Measurements from ENCODE around the gene LUC7L3. TPM values are rescaled to one million over a fixed set of nuclear protein-coding genes. Genes with fewer than 3 reads are reported as not detected.
A peak's percentile ranks its signal among the peaks of the same experiment; 100 is the strongest.

Gene LUC7L3
- total RNA-seq, 2 experiments from 2014 or later = 116 to 126 TPM

DNA sequence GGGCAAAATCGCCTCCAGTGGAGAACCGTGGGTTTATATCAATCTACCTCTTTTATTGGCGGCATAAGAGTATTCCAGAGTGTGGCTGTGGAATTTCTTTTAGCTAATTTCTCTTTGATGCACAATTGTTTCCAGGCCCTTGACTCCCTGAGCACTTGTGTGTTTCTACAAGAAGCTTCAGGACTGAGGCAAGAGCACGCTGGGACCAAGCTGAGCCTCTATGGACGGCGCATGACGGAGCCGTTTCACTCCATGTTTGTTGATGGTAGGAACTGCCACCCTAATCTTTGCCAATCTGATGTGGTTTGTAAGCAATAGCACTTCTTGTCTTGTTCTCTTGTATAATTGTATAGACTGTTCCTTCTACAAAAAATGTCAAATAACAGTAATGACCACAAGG lies 59.1 kb downstream of the LUC7L3 start:
- ChIA-PET POLR2A (no interaction called here), CTCF (interaction anchor here (0.7 kb wide), 1 partner anchor 93 kb away, joined by 3 read pairs; no protein-coding TSS in a partner anchor)
- Histone ChIP-seq H3K4me1 (ENCODE audit: insufficient read depth, low read length) (peaks cover 35% of the 10 kb centered on the region), H3K27me3 (ENCODE audit: control insufficient read depth in 1 of 2, insufficient read depth in 2 of 2, low read length in 2 of 2) (no peaks in the 10 kb centered on the region), H3K27ac (ENCODE audit: low read depth in 1 of 2, low read length in 2 of 2) (no peak overlapping the region), H3K36me3 (ENCODE audit: insufficient read depth, low read length) (no peaks in the 10 kb centered on the region), H3K4me3 (ENCODE audit: low read length) (no peak overlapping the region), H3K9me3 (ENCODE audit: control insufficient read depth in 1 of 2, insufficient read depth in 1 of 2, low read length in 2 of 2) (no peaks in the 10 kb centered on the region)
- ATAC-seq (ENCODE audit: poor library complexity) (no peak), DNase-seq (no peak)
- peaks cover 35% of the 10 kb centered on the region for H3K4me1 Mint-ChIP-seq (ENCODE audit: low read depth)
- no peaks in the 10 kb centered on the region for H3K36me3 Mint-ChIP-seq (ENCODE audit: low read depth)
- intact Hi-C loops (cut with DNase I, micrococcal nuclease) = no loop called here
- no peaks in the 10 kb centered on the region for H3K9me3 Mint-ChIP-seq
- no peak overlapping the region for H3K27ac Mint-ChIP-seq
- H3K27me3 Mint-ChIP-seq = peaks cover 5% of the 10 kb centered on the region
- TF ChIP-seq CTCF (IDR thresholded peaks at IDR 0.05) = no peak
- H3K4me3 Mint-ChIP-seq = no peak overlapping the region

- ChIA-PET POLR2A (interaction anchor here (1.1 kb wide), 1 partner anchor 13 kb away, joined by 4 read pairs; no protein-coding TSS in a partner anchor), CTCF (interaction anchor here (1.7 kb wide), 1 partner anchor 73 kb away, joined by 7 read pairs; no protein-coding TSS in a partner anchor)
- H3K36me3 Mint-ChIP-seq (ENCODE audit: low read depth) = no peaks in the 10 kb centered on the region
- no peak for TF ChIP-seq CTCF (IDR thresholded peaks at IDR 0.05)
- H3K4me1 Mint-ChIP-seq (ENCODE audit: low read depth) = peaks cover 35% of the 10 kb centered on the region
- H3K9me3 ChIP-seq (ENCODE audit: control insufficient read depth in 1 of 2, insufficient read depth in 1 of 2, low read length in 2 of 2) = no peaks in the 10 kb centered on the region
- no peak overlapping the region for H3K4me3 ChIP-seq (ENCODE audit: low read length)
- H3K4me3 Mint-ChIP-seq = no peak overlapping the region
- no peaks in the 10 kb centered on the region for H3K36me3 ChIP-seq (ENCODE audit: insufficient read depth, low read length)
- DNase-seq (no peak), ATAC-seq (ENCODE audit: poor library complexity) (no peak)
- peaks cover 5% of the 10 kb centered on the region for H3K27me3 Mint-ChIP-seq
- H3K27ac Mint-ChIP-seq = no peak overlapping the region
- no peak overlapping the region for H3K27ac ChIP-seq (ENCODE audit: low read depth in 1 of 2, low read length in 2 of 2)
- intact Hi-C loops (cut with DNase I, micrococcal nuclease) = no loop called here
- peaks cover 36% of the 10 kb centered on the region for H3K4me1 ChIP-seq (ENCODE audit: insufficient read depth, low read length)
- no peaks in the 10 kb centered on the region for H3K9me3 Mint-ChIP-seq
- H3K27me3 ChIP-seq (ENCODE audit: control insufficient read depth in 1 of 2, insufficient read depth in 2 of 2, low read length in 2 of 2) = no peaks in the 10 kb centered on the region
These were observed 59.6 kb downstream of the LUC7L3 start for GRCh38 chr17:50778988-50779387.

- peak overlapping the region; percentile 78 for H3K27ac Mint-ChIP-seq
- Histone ChIP-seq H3K27me3 (ENCODE audit: control insufficient read depth in 1 of 2, insufficient read depth in 2 of 2, low read length in 2 of 2) (no peaks in the 10 kb centered on the region), H3K9me3 (ENCODE audit: control insufficient read depth in 1 of 2, insufficient read depth in 1 of 2, low read length in 2 of 2) (no peaks in the 10 kb centered on the region), H3K27ac (ENCODE audit: low read depth in 1 of 2, low read length in 2 of 2) (no peak overlapping the region), H3K36me3 (ENCODE audit: insufficient read depth, low read length) (no peaks in the 10 kb centered on the region), H3K4me3 (ENCODE audit: low read length) (peak overlapping the region; percentile 10), H3K4me1 (ENCODE audit: insufficient read depth, low read length) (peaks cover 36% of the 10 kb centered on the region)
- H3K27me3 Mint-ChIP-seq = peaks cover 5% of the 10 kb centered on the region
- TF ChIP-seq CTCF (IDR thresholded peaks at IDR 0.05) = no peak
- H3K4me3 Mint-ChIP-seq = peak overlapping the region; percentile 88
- no peaks in the 10 kb centered on the region for H3K9me3 Mint-ChIP-seq
- DNase-seq = peak; percentile 10 to 87 (median 38)
- H3K36me3 Mint-ChIP-seq (ENCODE audit: low read depth) = no peaks in the 10 kb centered on the region
- peak; percentile 79 for ATAC-seq (ENCODE audit: poor library complexity)
- intact Hi-C loops (cut with DNase I, micrococcal nuclease) = no loop called here
- H3K4me1 Mint-ChIP-seq (ENCODE audit: low read depth) = peaks cover 35% of the 10 kb centered on the region
- CTCF ChIA-PET = interaction anchor here (0.6 to 1.7 kb wide), 7 partner anchors 12 to 233 kb away, joined by 3 to 7 read pairs (median 4); no protein-coding TSS in a partner anchor
- POLR2A ChIA-PET = interaction anchor here (0.6 to 1.7 kb wide), 7 partner anchors 14 to 373 kb away, joined by 3 to 5 read pairs (median 3); partner anchors contain the start of genes NME1 and TOB1
These were observed 60.4 kb downstream of the LUC7L3 start for GRCh38 chr17:50779747-50780353.

All from CD4-positive, alpha-beta T cell (primary cell).